Frontal cortex (tissue), 4 donors: ENCODE data around the gene PCK2. TPM values are rescaled to one million over a fixed set of nuclear protein-coding genes. Genes with fewer than 3 reads are reported as not detected.
"Not testable (repeated sequence)": the region's sequence is repeated elsewhere in the genome, so short reads cannot be mapped to it uniquely, and the experiment has no call there.

Experiments
- DNase-seq, 2 donors: peaks; one replicate each; pipeline ENCODE4 v3.0.0; 2012; ENCODE audit warnings: low spot score in 2 of 2
- FAIRE-seq: peaks from 2 replicates; lab custom pipeline; 2012; peaks lifted over from hg19 to GRCh38; lab: Jason Lieb, UNC
- total RNA-seq: library from RNA; depleted of rRNA; stranded (reverse); fragments of >200 nt; gene quantifications from one replicate; pipeline ENCODE4 v1.2.3, GENCODE V29; 2014
- donor health status: control.
- donor health status: control.
- donor health status: control.

PCK2 gene
- total RNA-seq, 1 donor from 2014 or later = 1.6 TPM

DNA sequence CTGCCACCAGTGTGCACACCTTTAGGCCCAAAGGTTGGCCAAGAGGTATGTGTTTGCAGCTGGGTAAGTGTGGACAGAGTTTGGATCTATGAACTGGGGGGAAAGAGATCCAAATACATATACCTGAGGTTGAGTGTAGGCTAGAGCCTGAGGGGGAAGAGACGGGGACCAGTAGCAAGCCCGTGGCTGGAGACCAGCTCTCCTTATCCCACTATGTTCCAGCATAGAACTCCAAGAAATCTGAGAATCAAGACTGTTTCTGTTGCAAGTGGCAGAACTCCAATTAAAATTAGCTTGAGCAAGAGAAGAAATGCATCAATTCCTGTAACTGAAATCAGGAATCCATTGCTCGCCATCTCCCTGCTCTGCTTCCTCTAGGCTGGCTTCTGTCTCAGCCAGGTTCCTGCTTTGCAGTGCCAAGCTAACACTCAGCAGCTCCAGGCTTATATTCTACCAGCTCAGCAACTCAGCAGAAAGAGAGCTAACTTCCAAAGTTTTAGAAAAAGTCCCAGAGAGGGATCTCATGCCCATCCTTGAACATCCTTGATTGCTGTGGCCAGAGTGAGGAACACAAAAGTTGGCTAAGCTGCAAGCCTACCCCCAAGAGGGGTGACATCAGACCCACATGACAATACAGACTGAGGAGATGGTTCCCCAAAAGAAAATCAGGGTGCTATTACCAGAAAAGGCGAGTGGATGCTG, 1.5 kb upstream of the PCK2 start:
- DNase-seq = no peak

DNA sequence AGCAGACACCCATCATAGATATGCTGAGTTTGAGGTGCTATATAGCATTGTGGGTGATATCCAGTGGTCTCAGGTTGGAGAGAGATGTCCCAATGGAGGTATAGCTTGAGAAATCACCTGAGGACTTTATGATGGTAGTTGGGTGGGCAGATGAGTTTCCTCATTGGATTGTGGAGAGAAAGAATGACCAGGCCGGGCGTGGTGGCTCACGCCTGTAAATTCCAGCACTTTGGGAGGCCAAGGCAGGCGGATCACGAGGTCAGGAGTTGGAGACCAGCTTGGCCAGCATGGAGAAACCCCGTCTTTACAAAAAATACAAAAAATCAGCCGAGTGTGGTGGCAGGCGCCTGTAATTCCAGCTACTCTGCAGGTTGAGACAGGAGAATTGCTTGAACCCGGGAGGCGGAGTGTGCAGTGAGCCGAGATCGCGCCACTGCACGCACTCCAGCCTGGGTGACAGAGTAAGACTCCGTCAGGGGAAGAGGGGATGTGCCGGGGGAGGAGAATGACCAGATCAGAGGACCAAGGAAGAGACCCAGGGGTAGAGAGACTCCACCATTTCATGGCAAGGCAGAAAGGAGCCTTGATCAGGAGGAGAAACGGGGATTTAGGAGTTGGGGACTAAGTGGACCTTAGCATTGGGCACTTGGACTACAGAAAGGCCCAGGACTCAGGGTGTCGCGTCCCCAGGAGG, 757 bp upstream of the PCK2 start:
- no peak for FAIRE-seq

More for the DNA sequence above, 1.5 kb upstream of the PCK2 start:
- FAIRE-seq = no peak

DNA sequence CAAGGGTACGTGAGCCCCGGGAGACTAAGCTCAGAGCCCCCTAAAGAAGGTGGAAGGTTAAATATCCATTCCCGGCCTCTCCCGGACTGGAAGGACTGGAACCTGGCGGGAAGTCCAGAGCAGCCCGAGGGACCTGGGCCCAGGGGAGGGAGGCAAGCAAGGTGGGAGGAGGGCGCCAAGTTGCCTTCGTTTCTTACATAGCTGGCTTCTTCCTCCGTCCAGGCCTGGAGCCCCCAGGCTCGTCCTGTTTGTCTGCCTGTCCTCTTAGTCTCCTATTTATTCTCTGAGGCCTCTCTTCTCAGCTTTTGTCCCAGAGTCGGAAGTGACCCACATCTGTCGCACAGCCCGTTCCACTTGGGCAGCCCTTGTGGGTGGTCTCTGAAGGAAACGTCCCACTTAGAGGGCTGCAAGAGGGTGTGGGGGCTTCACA, 745 bp downstream of the PCK2 start:
- FAIRE-seq = no peak
- no peak for DNase-seq

More for the DNA sequence above, 757 bp upstream of the PCK2 start:
- DNase-seq = no peak

DNA sequence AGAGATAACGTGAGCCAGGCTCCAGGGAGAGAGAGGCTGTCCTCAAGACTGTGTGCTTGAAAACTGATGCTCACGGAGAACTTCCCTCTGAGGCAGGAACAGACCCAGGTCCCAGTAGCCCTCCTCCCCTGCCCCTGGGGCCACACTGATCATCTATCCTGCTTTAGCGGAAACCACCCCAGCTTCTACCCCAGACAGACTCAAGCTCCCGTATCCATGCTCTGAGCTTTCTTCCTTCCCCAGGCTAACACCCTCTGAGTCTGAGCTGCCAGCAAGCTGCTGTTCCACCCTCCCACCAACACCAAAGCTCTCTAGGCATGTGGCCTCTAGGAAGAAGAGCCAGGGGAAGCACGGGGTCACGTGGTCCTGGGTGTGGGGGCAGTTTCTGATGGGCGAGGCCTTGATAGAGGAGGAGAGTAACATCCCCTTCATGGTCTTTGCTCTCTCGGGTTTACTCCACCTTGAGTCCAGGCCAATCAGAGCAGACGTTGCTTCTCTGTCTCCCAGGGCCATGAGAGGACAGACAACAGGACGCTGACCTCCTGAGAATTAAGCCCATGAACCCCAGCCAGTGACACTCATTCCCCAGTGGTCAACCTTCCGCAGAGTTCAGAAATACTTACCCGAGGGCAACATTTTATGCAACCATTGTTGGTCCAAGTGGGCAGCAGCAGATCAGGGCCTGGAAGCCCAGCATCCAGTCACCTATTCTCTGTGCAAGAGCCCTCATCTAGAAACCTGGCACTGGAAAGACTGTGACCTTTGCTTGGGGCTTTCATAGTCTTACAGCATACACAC, 1.4 kb downstream of the PCK2 start:
- no peak for FAIRE-seq
- no peak for DNase-seq

DNA sequence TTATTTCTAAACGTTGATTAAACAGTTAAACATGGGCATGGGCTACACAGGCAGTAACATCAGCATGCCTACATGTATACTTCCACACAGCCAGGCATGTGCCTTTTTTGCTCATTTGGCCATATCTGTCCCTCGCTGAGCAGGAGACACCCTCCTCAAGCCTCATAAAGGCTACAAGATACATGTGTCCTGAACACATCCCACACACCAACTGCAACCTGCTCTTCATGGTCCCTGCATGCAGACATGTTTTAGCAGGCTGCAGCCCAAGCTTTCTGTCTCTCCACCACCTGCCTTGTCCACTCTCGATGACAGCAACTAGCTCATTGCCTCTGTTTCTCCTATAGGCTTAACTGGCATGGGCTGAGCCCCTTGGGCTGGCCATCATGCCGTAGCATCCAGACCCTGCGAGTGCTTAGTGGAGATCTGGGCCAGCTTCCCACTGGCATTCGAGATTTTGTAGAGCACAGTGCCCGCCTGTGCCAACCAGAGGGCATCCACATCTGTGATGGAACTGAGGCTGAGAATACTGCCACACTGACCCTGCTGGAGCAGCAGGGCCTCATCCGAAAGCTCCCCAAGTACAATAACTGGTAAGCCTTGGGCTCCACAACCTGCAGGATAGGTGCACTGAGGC, 2.6 kb downstream of the PCK2 start:
- FAIRE-seq = no peak

DNA sequence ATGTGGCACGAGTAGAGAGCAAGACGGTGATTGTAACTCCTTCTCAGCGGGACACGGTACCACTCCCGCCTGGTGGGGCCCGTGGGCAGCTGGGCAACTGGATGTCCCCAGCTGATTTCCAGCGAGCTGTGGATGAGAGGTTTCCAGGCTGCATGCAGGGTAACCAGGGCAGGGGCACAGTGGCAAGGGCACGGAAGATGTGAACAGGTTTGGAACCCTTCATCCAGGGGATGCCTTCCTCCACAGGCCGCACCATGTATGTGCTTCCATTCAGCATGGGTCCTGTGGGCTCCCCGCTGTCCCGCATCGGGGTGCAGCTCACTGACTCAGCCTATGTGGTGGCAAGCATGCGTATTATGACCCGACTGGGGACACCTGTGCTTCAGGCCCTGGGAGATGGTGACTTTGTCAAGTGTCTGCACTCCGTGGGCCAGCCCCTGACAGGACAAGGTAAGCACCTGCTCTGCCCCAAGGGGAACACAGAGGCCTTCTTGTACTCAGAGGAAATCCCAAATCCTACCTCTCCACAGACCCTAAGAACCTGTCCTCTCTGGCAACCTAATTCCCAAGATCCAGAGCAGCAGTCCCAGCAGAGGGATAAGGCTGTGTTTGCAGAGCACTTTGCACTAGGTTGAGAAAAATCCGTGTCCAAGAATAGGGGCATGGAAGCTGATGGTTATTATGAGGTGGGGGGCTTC, 4.3 kb downstream of the PCK2 start:
- FAIRE-seq (no peak), DNase-seq (no peak)

More for the DNA sequence above, 2.6 kb downstream of the PCK2 start:
- no peak for DNase-seq

DNA sequence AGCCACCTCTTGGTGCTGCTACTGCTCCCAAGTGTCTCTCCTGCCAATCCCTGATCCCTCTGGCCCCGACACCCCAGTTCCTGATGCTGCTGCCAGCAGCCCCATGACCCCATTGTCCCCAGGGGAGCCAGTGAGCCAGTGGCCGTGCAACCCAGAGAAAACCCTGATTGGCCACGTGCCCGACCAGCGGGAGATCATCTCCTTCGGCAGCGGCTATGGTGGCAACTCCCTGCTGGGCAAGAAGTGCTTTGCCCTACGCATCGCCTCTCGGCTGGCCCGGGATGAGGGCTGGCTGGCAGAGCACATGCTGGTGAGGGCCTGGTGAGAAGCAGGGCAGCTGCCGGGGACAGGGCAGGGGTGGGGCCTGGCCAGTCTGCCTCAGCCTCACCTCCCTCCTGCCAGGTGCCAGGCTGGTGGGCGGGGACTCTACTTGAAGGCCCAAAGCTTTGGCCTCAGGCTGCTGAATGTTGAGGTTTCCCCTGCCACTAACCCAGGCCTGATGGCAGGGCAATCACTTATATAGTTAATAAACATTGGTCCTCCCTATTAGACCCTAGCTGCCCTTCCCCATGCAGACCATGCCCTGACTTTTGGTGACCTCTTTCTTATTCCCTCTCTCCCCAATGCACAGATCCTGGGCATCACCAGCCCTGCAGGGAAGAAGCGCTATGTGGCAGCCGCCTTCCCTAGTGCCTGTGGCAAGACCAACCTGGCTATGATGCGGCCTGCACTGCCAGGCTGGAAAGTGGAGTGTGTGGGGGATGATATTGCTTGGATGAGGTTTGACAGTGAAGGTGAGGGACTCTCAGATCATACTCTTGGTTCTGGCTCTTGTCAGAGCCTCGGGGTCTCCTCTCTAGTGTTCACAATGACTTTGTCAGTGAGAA, 5.1 kb downstream of the PCK2 start:
- DNase-seq = no peak
- no peak for FAIRE-seq

DNA sequence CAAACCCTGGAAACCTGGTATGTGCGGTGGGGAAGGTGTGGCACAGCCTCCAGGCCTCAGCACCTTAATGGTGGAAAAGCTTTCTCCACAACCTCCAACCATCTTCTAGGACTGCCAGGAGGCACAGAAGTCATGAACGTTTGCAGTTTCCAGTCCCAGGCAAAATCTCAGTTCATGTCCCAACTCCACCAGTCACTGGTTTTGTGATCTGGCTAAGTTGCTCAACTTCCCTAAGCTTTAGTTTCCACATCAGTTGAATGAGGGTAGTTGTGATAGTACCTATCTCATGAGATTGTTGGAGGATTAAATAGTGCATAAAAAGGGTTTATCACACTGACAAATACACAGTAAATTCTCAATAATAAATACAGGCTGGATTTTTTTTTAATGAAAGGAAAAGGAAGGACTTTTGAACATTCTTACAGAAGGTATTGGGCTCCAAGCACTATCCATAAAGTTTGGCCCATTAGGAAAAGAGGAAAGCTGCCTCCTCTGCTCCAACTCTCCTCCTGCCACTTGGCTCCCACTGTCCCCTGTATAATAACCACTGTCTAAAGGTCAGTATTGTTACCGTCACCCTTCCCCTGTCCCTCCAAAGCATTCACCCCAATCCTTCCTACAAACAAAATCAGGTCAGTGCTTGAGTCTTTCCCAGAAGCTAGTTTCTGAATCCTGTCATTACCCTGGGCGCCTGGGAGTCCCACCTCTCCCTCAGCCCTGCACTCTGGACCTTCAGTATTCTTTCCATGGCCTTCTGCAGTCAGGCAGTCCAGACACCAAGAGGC, 6.3 kb downstream of the PCK2 start:
- DNase-seq = no peak
- no peak for FAIRE-seq

DNA sequence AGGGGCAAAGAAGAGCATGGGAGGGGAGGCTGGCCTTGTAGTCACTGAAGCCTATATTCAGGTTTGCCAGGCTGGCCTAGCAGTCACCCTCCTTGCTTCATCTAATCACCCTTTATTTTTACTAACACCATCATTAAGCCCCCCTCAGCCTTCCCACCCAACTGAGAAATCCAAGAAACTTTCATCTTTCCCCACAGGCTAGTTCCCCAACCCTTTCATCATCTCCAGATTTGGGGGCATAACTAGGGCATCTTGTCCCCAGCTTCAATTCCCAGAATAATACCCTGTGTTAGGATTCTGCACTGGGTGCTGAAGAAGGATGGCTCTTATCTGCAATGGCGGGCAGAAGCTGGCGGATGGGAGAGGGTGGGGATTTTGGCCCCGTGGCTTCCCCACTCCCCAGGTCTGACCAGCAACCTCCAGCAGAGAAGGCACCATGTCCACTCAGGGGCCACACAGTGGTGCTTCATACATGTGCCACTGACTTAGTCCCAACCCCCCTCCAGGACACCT, 6.9 kb downstream of the PCK2 start:
- no peak for FAIRE-seq

DNA sequence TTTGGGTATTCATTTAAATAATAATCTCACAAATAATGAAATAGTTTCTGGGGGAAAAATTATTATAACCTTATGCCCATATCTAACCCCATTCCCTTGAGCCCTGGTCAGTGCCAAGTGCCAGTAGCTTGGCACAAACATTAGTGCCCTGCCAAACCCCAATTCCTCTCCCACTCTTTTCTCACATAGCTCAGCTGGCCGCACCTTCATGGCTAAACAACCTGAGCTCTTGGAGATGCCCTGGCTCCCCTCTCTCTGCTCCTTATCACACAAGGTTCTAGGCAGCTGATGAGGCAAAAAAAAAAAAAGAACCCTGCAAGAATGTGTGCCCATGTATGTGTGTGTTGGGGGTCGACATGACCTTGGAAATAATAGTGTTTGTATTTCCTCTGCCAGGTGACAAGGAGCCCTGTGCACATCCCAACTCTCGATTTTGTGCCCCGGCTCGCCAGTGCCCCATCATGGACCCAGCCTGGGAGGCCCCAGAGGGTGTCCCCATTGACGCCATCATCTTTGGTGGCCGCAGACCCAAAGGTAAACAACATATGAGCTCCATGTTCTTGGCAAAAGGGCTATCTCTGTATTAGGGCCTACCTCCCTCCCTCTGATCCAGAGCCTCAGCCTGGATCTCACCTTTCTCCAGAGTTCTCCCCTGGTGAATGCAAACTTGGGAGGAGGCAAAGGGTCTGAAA, 8.4 kb downstream of the PCK2 start:
- FAIRE-seq = no peak
- DNase-seq = no peak

More for the DNA sequence above, 6.9 kb downstream of the PCK2 start:
- no peak for DNase-seq

DNA sequence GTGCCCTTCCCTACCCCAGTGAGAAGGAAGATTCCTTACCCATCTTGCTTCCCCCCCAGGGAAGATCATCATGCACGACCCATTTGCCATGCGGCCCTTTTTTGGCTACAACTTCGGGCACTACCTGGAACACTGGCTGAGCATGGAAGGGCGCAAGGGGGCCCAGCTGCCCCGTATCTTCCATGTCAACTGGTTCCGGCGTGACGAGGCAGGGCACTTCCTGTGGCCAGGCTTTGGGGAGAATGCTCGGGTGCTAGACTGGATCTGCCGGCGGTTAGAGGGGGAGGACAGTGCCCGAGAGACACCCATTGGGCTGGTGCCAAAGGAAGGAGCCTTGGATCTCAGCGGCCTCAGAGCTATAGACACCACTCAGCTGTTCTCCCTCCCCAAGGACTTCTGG, 9.3 kb downstream of the PCK2 start:
- DNase-seq (no peak), FAIRE-seq (no peak)

DNA sequence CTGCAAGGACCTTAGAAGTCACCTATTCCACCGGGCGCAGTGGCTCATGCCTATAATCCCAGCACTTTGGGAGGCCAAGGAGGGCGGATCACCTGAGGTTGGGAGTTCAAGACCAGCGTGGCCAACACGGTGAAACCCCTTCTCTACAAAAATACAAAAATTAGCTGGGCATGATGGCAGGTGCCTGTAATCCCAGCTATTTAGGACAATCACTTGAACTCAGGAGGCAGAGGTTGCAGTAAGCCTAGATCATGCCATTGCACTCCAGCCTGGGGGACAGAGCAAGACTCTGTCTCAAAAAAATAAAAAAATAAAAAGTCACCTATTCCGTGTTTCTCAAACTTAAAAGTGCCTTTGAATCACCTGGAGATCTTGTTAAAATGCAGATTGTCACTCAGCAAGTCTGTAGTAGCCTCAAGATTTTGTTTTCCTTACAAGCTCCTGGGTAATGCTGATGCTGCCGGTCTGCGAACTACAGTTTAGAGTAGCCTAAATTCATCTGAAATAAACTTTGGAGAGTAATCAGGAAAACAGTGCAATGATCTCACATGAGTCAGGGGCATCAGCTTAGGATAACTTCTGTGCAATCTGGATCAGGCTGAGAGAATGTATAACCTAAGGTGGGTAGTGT, 11.6 kb downstream of the PCK2 start:
- not testable (repeated sequence) for FAIRE-seq, DNase-seq

DNA sequence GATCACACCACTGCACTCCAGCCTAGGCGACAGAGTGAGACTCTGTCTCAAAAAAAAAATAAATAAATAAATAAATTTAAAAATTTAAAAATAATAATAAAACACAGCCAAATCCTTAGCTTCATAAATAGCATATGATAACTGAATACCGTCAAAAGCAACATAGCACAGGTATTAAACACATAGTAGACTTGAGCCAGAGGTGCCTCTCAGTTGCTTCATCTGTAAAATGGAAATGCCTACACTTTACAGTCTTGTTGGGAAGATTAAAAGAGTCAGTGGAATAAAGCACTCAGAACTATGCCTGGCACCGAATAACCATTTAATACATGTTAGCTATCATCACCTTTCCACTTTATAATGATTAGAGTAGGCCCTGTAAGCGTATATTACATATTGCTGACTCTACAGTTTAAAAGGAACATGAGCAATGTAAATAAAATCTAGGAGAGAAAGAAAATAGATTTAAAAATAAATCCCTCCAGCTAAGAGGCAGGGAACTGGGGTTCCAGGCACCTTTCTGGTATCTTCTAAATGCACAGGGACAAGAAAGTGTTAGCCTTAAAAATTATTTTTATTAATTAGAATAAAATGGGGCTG, 12.7 kb downstream of the PCK2 start:
- DNase-seq = no peak
- no peak for FAIRE-seq

DNA sequence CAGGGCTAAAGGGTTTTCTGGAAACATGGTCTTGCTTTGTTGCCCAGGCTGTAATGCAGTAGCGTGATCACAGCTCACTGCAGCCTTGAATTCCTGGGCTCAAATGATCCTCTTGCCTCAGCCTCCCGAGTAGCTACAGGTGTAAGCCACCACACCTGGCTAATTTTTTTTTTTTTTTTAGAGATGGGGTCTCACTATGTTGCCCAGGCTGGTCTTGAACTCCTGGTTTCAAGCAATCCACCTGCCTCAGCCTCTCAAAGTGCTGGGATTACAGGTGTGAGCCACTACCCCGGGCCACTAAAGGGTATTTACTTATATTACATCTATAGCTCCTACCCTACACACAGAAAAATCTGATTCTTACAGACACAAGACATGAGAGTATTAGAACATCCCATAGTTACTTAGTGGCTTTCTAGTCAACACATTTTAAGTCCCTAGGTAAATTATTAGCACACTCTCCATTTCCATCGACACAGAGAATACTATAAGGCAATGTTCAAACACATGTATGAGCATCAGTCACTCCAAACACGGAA, 14.3 kb downstream of the PCK2 start:
- FAIRE-seq (no peak), DNase-seq (no peak)

DNA sequence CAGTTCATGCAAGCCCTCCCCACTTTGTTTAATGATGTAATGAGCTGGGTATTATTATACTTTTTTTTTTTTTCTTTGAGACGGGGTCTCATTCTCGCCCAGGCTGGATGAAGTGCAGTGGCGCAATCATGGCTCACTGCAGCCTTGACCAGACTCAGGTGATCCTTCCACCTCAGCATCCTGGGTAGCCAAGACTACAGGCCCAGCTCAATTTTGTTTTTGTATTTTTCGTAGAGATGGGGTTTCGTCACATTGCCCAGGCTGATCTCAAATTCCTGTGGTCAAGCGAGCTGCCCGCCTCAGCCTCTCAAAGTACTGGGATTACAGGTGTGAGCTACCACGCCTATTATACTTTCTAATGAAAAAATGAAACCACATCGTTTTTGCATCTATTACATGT, 15.9 kb downstream of the PCK2 start:
- DNase-seq = no peak
- no peak for FAIRE-seq

DNA sequence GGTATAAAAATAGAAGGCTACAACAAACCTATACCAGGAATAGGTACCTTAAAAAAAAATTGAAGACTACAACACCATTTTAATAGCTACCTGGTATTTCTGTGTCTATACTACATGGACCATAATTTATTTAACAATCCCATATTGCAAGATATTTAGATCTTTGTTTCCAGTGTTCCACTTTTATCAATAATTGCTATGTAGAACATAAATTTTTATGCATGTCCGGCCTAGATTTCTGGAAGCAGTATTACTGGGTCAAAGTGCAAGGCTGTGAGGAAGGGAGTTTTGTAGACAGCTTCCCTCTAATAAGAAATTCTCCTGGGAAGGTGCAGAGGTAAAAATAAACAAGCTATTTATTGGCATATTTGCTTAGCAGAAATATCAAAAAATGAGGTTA, 16.4 kb downstream of the PCK2 start:
- no peak for FAIRE-seq
- DNase-seq = no peak
